ENCODE results near the gene ABI3BP.
A peak's percentile ranks its signal among the peaks of the same experiment; 100 is the strongest.

ABI3BP gene

GRCh38 chr3:100776746-100777145, 216.5 kb downstream of the ABI3BP start:
- no peak for DNase-seq (ENCODE audit: low read depth)
- no peak overlapping the region for H3K4me3 ChIP-seq (ENCODE audit: low read depth, low read length)

GRCh38 chr3:100776097-100776729, 217.0 kb downstream of the ABI3BP start:
- no peak for TF ChIP-seq CTCF (IDR thresholded peaks at IDR 0.05; ENCODE audit: low read depth, low read length, missing control alignments)
- DNase-seq (ENCODE audit: low read depth) = no peak
- H3K4me3 ChIP-seq (ENCODE audit: low read depth, low read length) = no peak overlapping the region

More at GRCh38 chr3:100776746-100777145, 216.5 kb downstream of the ABI3BP start:
- TF ChIP-seq CTCF (IDR thresholded peaks at IDR 0.05; ENCODE audit: low read depth, low read length, missing control alignments) = peak; percentile 31

- DNase-seq (ENCODE audit: low read depth) = no peak
- no peak for TF ChIP-seq CTCF (IDR thresholded peaks at IDR 0.05; ENCODE audit: low read depth, low read length, missing control alignments)
- no peak overlapping the region for H3K4me3 ChIP-seq (ENCODE audit: low read depth, low read length)
Observed at GRCh38 chr3:100775669-100776068, 217.6 kb downstream of the ABI3BP start.

GRCh38 chr3:100775226-100775625, 218.0 kb downstream of the ABI3BP start:
- H3K4me3 ChIP-seq (ENCODE audit: low read depth, low read length) = no peak overlapping the region
- TF ChIP-seq CTCF (IDR thresholded peaks at IDR 0.05; ENCODE audit: low read depth, low read length, missing control alignments) = no peak
- no peak for DNase-seq (ENCODE audit: low read depth)

- no peak for DNase-seq (ENCODE audit: low read depth)
- no peak for TF ChIP-seq CTCF (IDR thresholded peaks at IDR 0.05; ENCODE audit: low read depth, low read length, missing control alignments)
- H3K4me3 ChIP-seq (ENCODE audit: low read depth, low read length) = no peak overlapping the region
Observed at GRCh38 chr3:100769693-100770092, 223.5 kb downstream of the ABI3BP start.

GRCh38 chr3:100766069-100766468, 227.2 kb downstream of the ABI3BP start:
- TF ChIP-seq CTCF (IDR thresholded peaks at IDR 0.05; ENCODE audit: low read depth, low read length, missing control alignments) = no peak
- no peak overlapping the region for H3K4me3 ChIP-seq (ENCODE audit: low read depth, low read length)
- no peak for DNase-seq (ENCODE audit: low read depth)

GRCh38 chr3:100765437-100765975, 227.7 kb downstream of the ABI3BP start:
- TF ChIP-seq CTCF (IDR thresholded peaks at IDR 0.05; ENCODE audit: low read depth, low read length, missing control alignments) = no peak

More at GRCh38 chr3:100765437-100765975, 227.7 kb downstream of the ABI3BP start:
- no peak overlapping the region for H3K4me3 ChIP-seq (ENCODE audit: low read depth, low read length)
- DNase-seq (ENCODE audit: low read depth) = no peak

Data from GM12864 (cell line).